Dermis microvascular lymphatic vessel endothelial cell (primary cell): Measurements from ENCODE around the gene NTN1. TPM values are rescaled to one million over a fixed set of nuclear protein-coding genes. Genes with fewer than 3 reads are reported as not detected.
"Not testable (repeated sequence)": the region's sequence is repeated elsewhere in the genome, so short reads cannot be mapped to it uniquely, and the experiment has no call there.

Source experiments
- DNase-seq, 2 donors: peaks; one replicate each; pipeline versions ENCODE4 v3.0.0 to v3.0.0-alpha.2; 2010; ENCODE audit warnings: low read depth in 2 of 2
- total RNA-seq: library from RNA; depleted of rRNA; stranded (reverse); fragments of >200 nt; gene quantifications from 2 replicates; pipeline ENCODE4 v1.2.1, GENCODE V29; 2014

NTN1 gene
- total RNA-seq, 1 donor from 2014 or later, result 1.0 TPM

GRCh38 chr17:9242983-9243382 lies 221.7 kb downstream of the NTN1 start:
- no peak for DNase-seq

GRCh38 chr17:9244066-9245052 lies 223.0 kb downstream of the NTN1 start:
- no peak for DNase-seq

- no peak for DNase-seq
Observed at GRCh38 chr17:9247401-9247938, 226.2 kb downstream of the NTN1 start.

- DNase-seq, result no peak
Observed at GRCh38 chr17:9249245-9249953, 228.1 kb downstream of the NTN1 start.

- DNase-seq, result no peak
Observed at GRCh38 chr17:9251273-9251672, 230.0 kb downstream of the NTN1 start.

GRCh38 chr17:9253308-9253707 lies 232.0 kb downstream of the NTN1 start:
- DNase-seq, result no peak

GRCh38 chr17:9254841-9255240 lies 233.5 kb downstream of the NTN1 start:
- DNase-seq, result no peak

GRCh38 chr17:9255833-9256232 lies 234.5 kb downstream of the NTN1 start:
- no peak for DNase-seq

- no peak for DNase-seq
Observed at GRCh38 chr17:9256361-9256750, 235.0 kb downstream of the NTN1 start.

GRCh38 chr17:9256751-9257629 lies 235.7 kb downstream of the NTN1 start:
- DNase-seq, result peak in 1 of 2 donors; percentile 58

GRCh38 chr17:9257630-9257965 lies 236.3 kb downstream of the NTN1 start:
- DNase-seq, result not testable (repeated sequence)

GRCh38 chr17:9258115-9259015 lies 237.1 kb downstream of the NTN1 start:
- DNase-seq, result peak in 1 of 2 donors; percentile 67

- peak; percentile 79 to 89 for DNase-seq
Observed at GRCh38 chr17:9259419-9259818, 238.1 kb downstream of the NTN1 start.

- DNase-seq, result peak in 1 of 2 donors; percentile 47
Observed at GRCh38 chr17:9261081-9262012, 240.0 kb downstream of the NTN1 start.

- DNase-seq, result no peak
Observed at GRCh38 chr17:9266031-9266680, 244.8 kb downstream of the NTN1 start.

- no peak for DNase-seq
Observed at GRCh38 chr17:9266697-9267117, 245.4 kb downstream of the NTN1 start.

- DNase-seq, result no peak
Observed at GRCh38 chr17:9268546-9268945, 247.2 kb downstream of the NTN1 start.

GRCh38 chr17:9269350-9270035 lies 248.2 kb downstream of the NTN1 start:
- DNase-seq, result no peak
